Right atrium auricular region (tissue), 2 donors: ENCODE data around the gene ALS2CL. TPM values are rescaled to one million over a fixed set of nuclear protein-coding genes. Genes with fewer than 3 reads are reported as not detected.

Source experiments
- DNase-seq: peaks from one replicate; pipeline ENCODE4 v3.0.0-alpha.2; 2019; ENCODE audit warnings: low spot score
- H3K27ac ChIP-seq, 2 donors: fragments of 200-600 bp; sonication (generic); 1 replicate in 1 of 2; 2 replicates in 1 of 2; pipeline ENCODE4 v1.5.1; 2016 to 2019
- H3K27me3 ChIP-seq, 2 donors: fragments of 200-600 bp; sonication (generic); one replicate each; pipeline versions ENCODE4 v1.5.1 to v1.6.0; 2017 to 2019
- H3K36me3 ChIP-seq: fragments of 200-600 bp; sonication (generic); one replicate; pipeline ENCODE4 v1.5.1; 2016
- H3K4me1 ChIP-seq, 2 donors: fragments of 200-600 bp; sonication (generic); one replicate each; pipeline versions ENCODE4 v1.5.1 to v1.6.0; 2017 to 2019
- H3K4me3 ChIP-seq, 2 donors: fragments of 200-600 bp; sonication (generic); 1 replicate in 1 of 2; 2 replicates in 1 of 2; pipeline ENCODE4 v1.5.1; 2017 to 2019; ENCODE audit warnings: mild to moderate bottlenecking in 1 of 2, moderate library complexity in 1 of 2
- H3K9me3 ChIP-seq, 2 donors: fragments of 200-600 bp; sonication (generic); one replicate each; pipeline ENCODE4 v1.5.1; 2019
- CTCF ChIP-seq, 2 donors: fragments of 200-600 bp; sonication (generic); IDR thresholded peaks; one replicate each; pipeline ENCODE4 v1.5.1; 2019; ENCODE audit warnings: antibody characterized with exemption in 2 of 2
- total RNA-seq, 2 donors: library from RNA; depleted of rRNA; stranded (reverse); fragments of >200 nt; gene quantifications; one replicate each; pipeline ENCODE4 v1.1.0, GENCODE V29; 2016

ALS2CL gene
- total RNA-seq, 2 donors from 2014 or later: 8.3 to 12.5 TPM

- no peak for DNase-seq
- Histone ChIP-seq H3K4me3 (no peak overlapping the region), H3K4me1 (peaks cover 0 to under 1% of the 10 kb centered on the region in 2 donors), H3K9me3 (no peaks in the 10 kb centered on the region), H3K27ac (no peak overlapping the region), H3K27me3 (no peaks in the 10 kb centered on the region), H3K36me3 (no peaks in the 10 kb centered on the region)
- no peak for TF ChIP-seq CTCF (IDR thresholded peaks at IDR 0.05)
These were observed 38.2 kb downstream of the ALS2CL start for GRCh38 chr3:46655271-46655670.

- TF ChIP-seq CTCF (IDR thresholded peaks at IDR 0.05): no peak
- H3K27ac ChIP-seq: no peak overlapping the region
- DNase-seq: no peak
- H3K4me1 ChIP-seq: no peaks in the 10 kb centered on the region
- H3K4me3 ChIP-seq: no peak overlapping the region
- H3K27me3 ChIP-seq: no peaks in the 10 kb centered on the region
- no peaks in the 10 kb centered on the region for H3K9me3 ChIP-seq
- no peaks in the 10 kb centered on the region for H3K36me3 ChIP-seq
These were observed 42.4 kb downstream of the ALS2CL start for GRCh38 chr3:46651084-46651483.

- Histone ChIP-seq H3K9me3 (no peaks in the 10 kb centered on the region), H3K36me3 (no peaks in the 10 kb centered on the region), H3K27ac (no peak overlapping the region), H3K4me3 (no peak overlapping the region), H3K27me3 (no peaks in the 10 kb centered on the region), H3K4me1 (no peaks in the 10 kb centered on the region)
- peak; percentile 26 for DNase-seq
- TF ChIP-seq CTCF (IDR thresholded peaks at IDR 0.05): no peak
These were observed 44.0 kb downstream of the ALS2CL start for GRCh38 chr3:46649436-46649835.

- no peak overlapping the region for H3K27ac ChIP-seq
- H3K4me1 ChIP-seq: no peaks in the 10 kb centered on the region
- no peaks in the 10 kb centered on the region for H3K36me3 ChIP-seq
- no peak for TF ChIP-seq CTCF (IDR thresholded peaks at IDR 0.05)
- no peak overlapping the region for H3K4me3 ChIP-seq
- H3K9me3 ChIP-seq: no peaks in the 10 kb centered on the region
- DNase-seq: no peak
- H3K27me3 ChIP-seq: no peaks in the 10 kb centered on the region
These were observed 45.4 kb downstream of the ALS2CL start for GRCh38 chr3:46648096-46648495.

- Histone ChIP-seq H3K36me3 (no peaks in the 10 kb centered on the region), H3K27me3 (no peaks in the 10 kb centered on the region), H3K27ac (no peak overlapping the region), H3K9me3 (no peaks in the 10 kb centered on the region), H3K4me1 (no peaks in the 10 kb centered on the region), H3K4me3 (no peak overlapping the region)
- no peak for TF ChIP-seq CTCF (IDR thresholded peaks at IDR 0.05)
- no peak for DNase-seq
These were observed 46.8 kb downstream of the ALS2CL start for GRCh38 chr3:46646700-46647099.

GRCh38 chr3:46643701-46644100 lies 49.8 kb downstream of the ALS2CL start:
- TF ChIP-seq CTCF (IDR thresholded peaks at IDR 0.05): no peak
- H3K27ac ChIP-seq: no peak overlapping the region
- H3K4me1 ChIP-seq: no peaks in the 10 kb centered on the region
- no peaks in the 10 kb centered on the region for H3K27me3 ChIP-seq
- no peaks in the 10 kb centered on the region for H3K36me3 ChIP-seq
- no peak for DNase-seq
- peaks cover 0 to 15% of the 10 kb centered on the region in 2 donors for H3K9me3 ChIP-seq
- no peak overlapping the region for H3K4me3 ChIP-seq
